Activated T-helper 1 cell treated with anti-CD3 and anti-CD28 coated beads, Interleukin-2, amount 50 U/mL, for 16 hours (primary cell): ENCODE results near the gene NCAM2.
"Not testable (repeated sequence)": the region's sequence is repeated elsewhere in the genome, so short reads cannot be mapped to it uniquely, and the experiment has no call there.

ENCODE experiments used
- DNase-seq, 2 donors: peaks; one replicate each; pipeline ENCODE4 v3.0.0-alpha.2; 2020; ENCODE audit warnings: low read depth in 1 of 2, low spot score in 1 of 2

Gene NCAM2

GRCh38 chr21:21297211-21297610, 299.0 kb downstream of the NCAM2 start:
- no peak for DNase-seq

- no peak for DNase-seq
These were observed 302.8 kb downstream of the NCAM2 start for GRCh38 chr21:21301013-21301412.

- no peak for DNase-seq
These were observed 311.3 kb downstream of the NCAM2 start for GRCh38 chr21:21309510-21309909.

- no peak for DNase-seq
These were observed 326.1 kb downstream of the NCAM2 start for GRCh38 chr21:21324297-21324696.

GRCh38 chr21:21332492-21332891, 334.3 kb downstream of the NCAM2 start:
- no peak for DNase-seq

GRCh38 chr21:21341041-21341440, 342.8 kb downstream of the NCAM2 start:
- DNase-seq: no peak

GRCh38 chr21:21345296-21345695, 347.1 kb downstream of the NCAM2 start:
- DNase-seq: no peak

GRCh38 chr21:21345872-21346271, 347.7 kb downstream of the NCAM2 start:
- no peak for DNase-seq

GRCh38 chr21:21366277-21366676, 368.1 kb downstream of the NCAM2 start:
- no peak for DNase-seq

- no peak for DNase-seq
These were observed 369.4 kb downstream of the NCAM2 start for GRCh38 chr21:21367583-21367982.

GRCh38 chr21:21373969-21374368, 375.8 kb downstream of the NCAM2 start:
- DNase-seq: no peak

- no peak for DNase-seq
These were observed 384.9 kb downstream of the NCAM2 start for GRCh38 chr21:21383126-21383525.

- DNase-seq: no peak
These were observed 386.8 kb downstream of the NCAM2 start for GRCh38 chr21:21384977-21385376.

- DNase-seq: no peak
These were observed 387.2 kb downstream of the NCAM2 start for GRCh38 chr21:21385404-21385803.

- no peak for DNase-seq
These were observed 389.7 kb downstream of the NCAM2 start for GRCh38 chr21:21387916-21388315.

- no peak for DNase-seq
These were observed 395.9 kb downstream of the NCAM2 start for GRCh38 chr21:21394064-21394463.

- DNase-seq: no peak
These were observed 398.2 kb downstream of the NCAM2 start for GRCh38 chr21:21396424-21396823.

- DNase-seq: no peak
These were observed 399.3 kb downstream of the NCAM2 start for GRCh38 chr21:21397464-21397863.

- no peak for DNase-seq
These were observed 403.2 kb downstream of the NCAM2 start for GRCh38 chr21:21401444-21401843.

GRCh38 chr21:21402187-21402586, 404.0 kb downstream of the NCAM2 start:
- not testable (repeated sequence) for DNase-seq

GRCh38 chr21:21404261-21404660, 406.1 kb downstream of the NCAM2 start:
- not testable (repeated sequence) for DNase-seq

GRCh38 chr21:21406921-21407320, 408.7 kb downstream of the NCAM2 start:
- no peak for DNase-seq

GRCh38 chr21:21412096-21412495, 413.9 kb downstream of the NCAM2 start:
- no peak for DNase-seq

- no peak for DNase-seq
These were observed 417.5 kb downstream of the NCAM2 start for GRCh38 chr21:21415741-21416140.
